GM19238 (cell line): Measurements from ENCODE around the gene ETS1.
"Not testable (repeated sequence)": the region's sequence is repeated elsewhere in the genome, so short reads cannot be mapped to it uniquely, and the experiment has no call there.

ENCODE experiments used
- DNase-seq: peaks from one replicate; pipeline ENCODE4 v3.0.0; 2011; ENCODE audit warnings: low spot score; ENCODE audit not compliant: insufficient read length

Gene ETS1

GRCh38 chr11:128467610-128468041, 119.7 kb downstream of the ETS1 start:
- no peak for DNase-seq

- no peak for DNase-seq
These were observed 120.3 kb downstream of the ETS1 start for GRCh38 chr11:128467041-128467440.

- no peak for DNase-seq
These were observed 121.2 kb downstream of the ETS1 start for GRCh38 chr11:128465946-128466705.

- DNase-seq: no peak
These were observed 121.8 kb downstream of the ETS1 start for GRCh38 chr11:128465531-128465930.

- no peak for DNase-seq
These were observed 122.4 kb downstream of the ETS1 start for GRCh38 chr11:128464878-128465450.

GRCh38 chr11:128463979-128464378, 123.4 kb downstream of the ETS1 start:
- no peak for DNase-seq

GRCh38 chr11:128463371-128463829, 124.0 kb downstream of the ETS1 start:
- no peak for DNase-seq

GRCh38 chr11:128462922-128463321, 124.4 kb downstream of the ETS1 start:
- no peak for DNase-seq

- DNase-seq: no peak
These were observed 125.2 kb downstream of the ETS1 start for GRCh38 chr11:128462189-128462588.

GRCh38 chr11:128458321-128458720, 129.0 kb downstream of the ETS1 start:
- no peak for DNase-seq

- DNase-seq: no peak
These were observed 129.5 kb downstream of the ETS1 start for GRCh38 chr11:128457874-128458273.

GRCh38 chr11:128456566-128457268, 130.6 kb downstream of the ETS1 start:
- no peak for DNase-seq

GRCh38 chr11:128455766-128456165, 131.6 kb downstream of the ETS1 start:
- DNase-seq: no peak

- DNase-seq: no peak
These were observed 133.7 kb downstream of the ETS1 start for GRCh38 chr11:128453444-128454336.

- DNase-seq: no peak
These were observed 135.5 kb downstream of the ETS1 start for GRCh38 chr11:128451652-128452470.

GRCh38 chr11:128450882-128451651, 136.3 kb downstream of the ETS1 start:
- DNase-seq: no peak

GRCh38 chr11:128450425-128450824, 136.9 kb downstream of the ETS1 start:
- DNase-seq: not testable (repeated sequence)

GRCh38 chr11:128448981-128449713, 138.2 kb downstream of the ETS1 start:
- DNase-seq: no peak
